Right lobe of liver (tissue), 6 donors: ENCODE results near the gene SERPINH1. TPM values are rescaled to one million over a fixed set of nuclear protein-coding genes. Genes with fewer than 3 reads are reported as not detected.

ENCODE experiments used
- ATAC-seq, 4 donors: fragments of 200-7000 bp; cut with Tn5 transposase; one replicate each; pipeline ENCODE4 v1.9.1; 2020; ENCODE audit warnings: mild to moderate bottlenecking in 4 of 4, moderate library complexity in 4 of 4
- DNase-seq, 3 donors: peaks; one replicate each; pipeline ENCODE4 v3.0.0-alpha.2; 2020
- H3K27ac ChIP-seq, 3 donors: fragments of 200-600 bp; one replicate each; pipeline ENCODE4 v1.8.0; 2022
- H3K27me3 ChIP-seq, 2 donors: fragments of 200-600 bp; one replicate each; pipeline ENCODE4 v1.8.0; 2022
- H3K36me3 ChIP-seq, 4 donors: fragments of 200-600 bp; sonication (generic) in 1 of 4; one replicate each; pipeline versions ENCODE4 v1.5.1 to v1.8.0; 2017 to 2022; ENCODE audit warnings: control low read depth in 1 of 4
- H3K4me1 ChIP-seq, 4 donors: fragments of 200-600 bp; sonication (generic) in 1 of 4; one replicate each; pipeline versions ENCODE4 v1.5.1 to v1.8.0; 2017 to 2022; ENCODE audit warnings: control low read depth in 1 of 4
- H3K4me3 ChIP-seq, 3 donors: fragments of 200-600 bp; one replicate each; pipeline ENCODE4 v1.8.0; 2022
- H3K9me3 ChIP-seq, 4 donors: fragments of 200-600 bp; sonication (generic) in 1 of 4; one replicate each; pipeline versions ENCODE4 v1.5.1 to v1.8.0; 2017 to 2022; ENCODE audit warnings: control low read depth in 1 of 4
- CTCF ChIP-seq, 4 donors: fragments of 200-600 bp in 3 of 4; fragments of 450-650 bp in 1 of 4; IDR thresholded peaks; one replicate each; pipeline versions ENCODE4 v1.5.1 to v1.8.0; 2016 to 2022; ENCODE audit warnings: antibody characterized with exemption in 4 of 4, mild to moderate bottlenecking in 2 of 4
- POLR2A ChIP-seq: fragments of 450-650 bp; IDR thresholded peaks from one replicate; pipeline ENCODE4 v1.6.1; 2017; ENCODE audit warnings: antibody characterized with exemption, mild to moderate bottlenecking
- WGBS: methylation state at CpG from one replicate; pipeline ENCODE4 v1.1.6; 2018; ENCODE audit warnings: low coverage, low lambda C conversion rate; ENCODE audit not compliant: insufficient coverage; ENCODE audit errors: missing lambda C conversion rate; 5-methylcytosine and 5-hydroxymethylcytosine counted together
- intact Hi-C, 2 donors: fragments of 100-400 bp; cut with DNase I; formaldehyde crosslinking; loops; one replicate each; pipeline versions ENCODE4 v1.11.2 to v1.14.1; 2022
- total RNA-seq, 6 experiments: library from RNA; depleted of rRNA in 2 of 6; stranded (reverse); fragments of >200 nt in 2 of 6; fragmentation: NEBNext Ultra II Directional in 3 of 6; extraction: Animal tissue kit (Norgen Biotek cat#: 25700) in 3 of 6; gene quantifications; one replicate each; pipeline versions ENCODE4 v1.1.0 to v1.2.4, GENCODE V29; 2016 to 2023
- donor health status: DM: no; HTN: yes; CAD: no.
- donor health status: DM: no; HTN: no; CAD: no.
- donor health status: DM: no; HTN: no; CAD: no.
- donor health status: DM: no; HTN: yes; CAD: no.
- donor health status: DM: no; HTN: yes; CAD: no.

SERPINH1 gene
- total RNA-seq, 6 experiments from 2014 or later, result 14.6 to 44.3 (median 33.8) TPM

DNA sequence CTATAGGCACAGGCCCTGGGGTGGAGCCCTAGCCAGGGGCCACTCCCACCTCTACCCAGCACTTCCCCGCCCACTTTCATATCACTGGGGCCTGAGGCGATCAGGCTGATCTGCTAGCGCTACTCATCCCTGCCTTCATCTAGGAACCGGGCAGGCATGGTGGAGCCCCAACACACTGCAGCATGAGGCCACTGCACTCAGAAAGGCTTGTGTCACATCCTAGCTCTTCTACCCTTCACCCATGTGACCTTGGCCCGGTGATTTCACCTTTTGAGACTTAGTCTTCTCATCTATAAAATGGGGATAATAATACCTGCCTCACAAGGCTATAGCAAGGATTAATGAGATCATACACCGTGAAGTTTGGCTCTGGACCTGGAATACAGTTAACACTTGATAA lies 18.2 kb upstream of the SERPINH1 start:
- intact Hi-C loops, result loop anchor here in 1 of 2 donors (10.0 kb wide), 1 partner anchor 259 kb away; no protein-coding TSS in a partner anchor
- Histone ChIP-seq H3K9me3 (no peaks in the 10 kb centered on the region), H3K4me1 (no peaks in the 10 kb centered on the region), H3K27ac (no peak overlapping the region), H3K4me3 (no peak overlapping the region), H3K27me3 (no peaks in the 10 kb centered on the region), H3K36me3 (no peaks in the 10 kb centered on the region)
- TF ChIP-seq POLR2A (no peak), CTCF (IDR thresholded peaks at IDR 0.05) (no peak)
- 78% methylated on average over 3 of the region's 6 CpGs for WGBS
- ATAC-seq, result no peak
- no peak for DNase-seq

GRCh38 chr11:75547177-75547576 lies 14.9 kb upstream of the SERPINH1 start:
- no peaks in the 10 kb centered on the region for H3K27me3 ChIP-seq
- no peaks in the 10 kb centered on the region for H3K9me3 ChIP-seq
- 67% methylated on average over 1 of the region's 1 CpG for WGBS
- no peak overlapping the region for H3K27ac ChIP-seq
- H3K4me1 ChIP-seq, result no peaks in the 10 kb centered on the region
- H3K4me3 ChIP-seq, result no peak overlapping the region
- DNase-seq (no peak), ATAC-seq (no peak)
- H3K36me3 ChIP-seq, result no peaks in the 10 kb centered on the region
- TF ChIP-seq CTCF (IDR thresholded peaks at IDR 0.05) (no peak), POLR2A (no peak)
- intact Hi-C loops, result loop anchor here in 1 of 2 donors (10.0 kb wide), 1 partner anchor 262 kb away; no protein-coding TSS in a partner anchor

- Histone ChIP-seq H3K27me3 (no peaks in the 10 kb centered on the region), H3K4me1 (no peaks in the 10 kb centered on the region), H3K4me3 (no peak overlapping the region), H3K27ac (no peak overlapping the region), H3K36me3 (no peaks in the 10 kb centered on the region), H3K9me3 (no peaks in the 10 kb centered on the region)
- 16% methylated on average over 7 of the region's 7 CpGs for WGBS
- no peak for TF ChIP-seq POLR2A
- TF ChIP-seq CTCF (IDR thresholded peaks at IDR 0.05), result peak; percentile 79 to 89 (median 86)
- intact Hi-C loops, result loop anchor here in 1 of 2 donors (10.0 kb wide), 1 partner anchor 263 kb away; no protein-coding TSS in a partner anchor
- peak in 2 of 3 donors; percentile 69 to 74 for DNase-seq
- peak; percentile 88 to 95 (median 91) for ATAC-seq
Observed at GRCh38 chr11:75547617-75548058, 14.4 kb upstream of the SERPINH1 start.

DNA sequence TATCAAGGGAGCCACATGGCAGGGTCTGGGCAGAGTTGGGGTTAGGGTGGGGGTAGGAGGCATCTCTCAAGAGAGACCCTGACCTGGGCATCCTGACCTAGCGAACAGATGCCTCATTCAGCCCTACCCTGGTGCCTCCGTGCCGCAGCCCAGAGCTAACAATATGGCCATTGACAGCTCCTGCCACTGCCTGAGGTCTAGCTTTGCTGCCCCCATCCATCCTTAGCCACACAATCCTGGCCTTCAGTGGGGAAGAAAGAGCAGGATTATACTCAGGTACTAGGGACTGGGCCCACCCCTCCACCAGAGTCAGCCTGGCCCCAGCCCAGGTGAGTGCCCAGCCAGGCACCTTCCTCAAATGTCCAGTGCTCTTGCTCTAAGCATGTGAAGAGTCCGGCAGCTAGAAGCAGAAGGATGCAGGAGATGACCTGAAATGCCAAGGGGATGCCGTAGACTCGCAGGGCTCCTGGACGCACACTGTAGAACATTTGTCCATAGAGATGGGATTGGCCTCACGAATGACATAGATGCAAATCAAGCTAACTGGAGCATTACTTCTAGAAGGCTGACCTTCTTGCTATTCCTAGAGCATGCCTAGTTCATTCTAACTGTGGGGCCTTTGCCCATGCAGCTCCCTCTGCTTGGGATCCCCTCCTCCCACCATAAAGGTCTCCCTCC lies 13.3 kb upstream of the SERPINH1 start:
- DNase-seq, result no peak
- TF ChIP-seq POLR2A (no peak), CTCF (IDR thresholded peaks at IDR 0.05) (no peak)
- WGBS, result no CpG with 5 or more reads among the region's 8 CpGs
- intact Hi-C loops, result loop anchor here in 1 of 2 donors (10.0 kb wide), 1 partner anchor 264 kb away; no protein-coding TSS in a partner anchor
- no peak for ATAC-seq
- no peaks in the 10 kb centered on the region for H3K9me3 ChIP-seq
- H3K27ac ChIP-seq, result no peak overlapping the region
- no peaks in the 10 kb centered on the region for H3K27me3 ChIP-seq
- H3K36me3 ChIP-seq, result no peaks in the 10 kb centered on the region
- H3K4me3 ChIP-seq, result no peak overlapping the region
- H3K4me1 ChIP-seq, result no peaks in the 10 kb centered on the region
